ENCODE results near the gene SUN5. TPM values are rescaled to one million over a fixed set of nuclear protein-coding genes. Genes with fewer than 3 reads are reported as not detected.

SUN5 gene
- total and polyA plus RNA-seq, 4 donors: not detected

GRCh38 chr20:33022289-33022688 is 18.1 kb upstream of the SUN5 start:
- Histone ChIP-seq H3K4me3 (ENCODE audit: low read depth in 1 of 3, low read length in 3 of 3) (no peak overlapping the region), H3K9ac (ENCODE audit: low read depth in 1 of 2, low read length in 2 of 2) (no peak overlapping the region), H3K4me1 (ENCODE audit: control insufficient read depth in 4 of 4, insufficient read depth in 4 of 4, low read length in 3 of 4) (no peaks in the 10 kb centered on the region), H3K27ac (ENCODE audit: low read depth in 1 of 2, low read length in 2 of 2) (no peak overlapping the region), H3K36me3 (ENCODE audit: control insufficient read depth in 4 of 4, insufficient read depth in 3 of 4, low read depth in 1 of 4, low read length in 3 of 4) (no peaks in the 10 kb centered on the region), H3K9me3 (ENCODE audit: control insufficient read depth in 4 of 4, low read length in 3 of 4) (no peaks in the 10 kb centered on the region), H3K27me3 (ENCODE audit: control insufficient read depth in 4 of 4, insufficient read depth in 4 of 4, low read length in 3 of 4) (peaks cover 0 to 2% (median 0%) of the 10 kb centered on the region in 4 donors)
- no peak for DNase-seq (ENCODE audit: low spot score)
- 68% methylated on average over 4 of the region's 4 CpGs for WGBS
- TF ChIP-seq SP1 (IDR thresholded peaks at IDR 0.05): no peak
- TF ChIP-seq JUND (IDR thresholded peaks at IDR 0.05): no peak
- no peak for TF ChIP-seq EGR1 (IDR thresholded peaks at IDR 0.05; ENCODE audit: low read depth in 2 of 2)
- TF ChIP-seq MAX (IDR thresholded peaks at IDR 0.05): no peak
- no peak for TF ChIP-seq GABPA (IDR thresholded peaks at IDR 0.05 in 1 of 2, conservative IDR thresholded peaks at IDR 0.05 in 1 of 2)
- TF ChIP-seq YY1 (IDR thresholded peaks at IDR 0.05): no peak

GRCh38 chr20:33021879-33022278 is 17.6 kb upstream of the SUN5 start:
- Histone ChIP-seq H3K27me3 (ENCODE audit: control insufficient read depth in 4 of 4, insufficient read depth in 4 of 4, low read length in 3 of 4) (peaks cover 0 to 2% (median 0%) of the 10 kb centered on the region in 4 donors), H3K36me3 (ENCODE audit: control insufficient read depth in 4 of 4, insufficient read depth in 3 of 4, low read depth in 1 of 4, low read length in 3 of 4) (no peaks in the 10 kb centered on the region), H3K4me3 (ENCODE audit: low read depth in 1 of 3, low read length in 3 of 3) (no peak overlapping the region), H3K27ac (ENCODE audit: low read depth in 1 of 2, low read length in 2 of 2) (no peak overlapping the region), H3K9ac (ENCODE audit: low read depth in 1 of 2, low read length in 2 of 2) (no peak overlapping the region), H3K9me3 (ENCODE audit: control insufficient read depth in 4 of 4, low read length in 3 of 4) (no peaks in the 10 kb centered on the region), H3K4me1 (ENCODE audit: control insufficient read depth in 4 of 4, insufficient read depth in 4 of 4, low read length in 3 of 4) (no peaks in the 10 kb centered on the region)
- no peak for TF ChIP-seq RAD21 (IDR thresholded peaks at IDR 0.05)
- no peak for TF ChIP-seq ZBTB33 (IDR thresholded peaks at IDR 0.05)
- WGBS: 81% methylated on average over 3 of the region's 3 CpGs
- DNase-seq (ENCODE audit: low spot score): no peak

- Histone ChIP-seq H3K9me3 (ENCODE audit: control insufficient read depth in 4 of 4, low read length in 3 of 4) (no peaks in the 10 kb centered on the region), H3K9ac (ENCODE audit: low read depth in 1 of 2, low read length in 2 of 2) (no peak overlapping the region), H3K36me3 (ENCODE audit: control insufficient read depth in 4 of 4, insufficient read depth in 3 of 4, low read depth in 1 of 4, low read length in 3 of 4) (no peaks in the 10 kb centered on the region), H3K27me3 (ENCODE audit: control insufficient read depth in 4 of 4, insufficient read depth in 4 of 4, low read length in 3 of 4) (peaks cover 0 to 2% (median 0%) of the 10 kb centered on the region in 4 donors), H3K27ac (ENCODE audit: low read depth in 1 of 2, low read length in 2 of 2) (no peak overlapping the region), H3K4me3 (ENCODE audit: low read depth in 1 of 3, low read length in 3 of 3) (no peak overlapping the region), H3K4me1 (ENCODE audit: control insufficient read depth in 4 of 4, insufficient read depth in 4 of 4, low read length in 3 of 4) (no peaks in the 10 kb centered on the region)
- TF ChIP-seq EGR1 (IDR thresholded peaks at IDR 0.05; ENCODE audit: low read depth in 2 of 2) (no peak), RXRA (IDR thresholded peaks at IDR 0.05) (no peak)
- WGBS: 90% methylated on average over 18 of the region's 18 CpGs
- no peak for DNase-seq (ENCODE audit: low spot score)
These were observed 16.3 kb upstream of the SUN5 start for GRCh38 chr20:33020278-33021161.
